Stimulated activated CD4-positive, alpha-beta T cell treated with anti-CD3 and anti-CD28 coated beads, Interleukin-2, amount 100 ng/mL, for 4 hours (primary cell): ENCODE results near the gene PLPPR2.
"Not testable (repeated sequence)": the region's sequence is repeated elsewhere in the genome, so short reads cannot be mapped to it uniquely, and the experiment has no call there.

ENCODE experiments used
- DNase-seq: peaks from one replicate; pipeline ENCODE4 v3.0.0-alpha.2; 2020; ENCODE audit warnings: low read depth

PLPPR2 gene

GRCh38 chr19:11340099-11340467 is 15.1 kb upstream of the PLPPR2 start:
- not testable (repeated sequence) for DNase-seq

- DNase-seq: no peak
Observed at GRCh38 chr19:11342429-11342828, 12.8 kb upstream of the PLPPR2 start.

- no peak for DNase-seq
Observed at GRCh38 chr19:11345122-11345803, 10.0 kb upstream of the PLPPR2 start.

- peak; percentile 99 for DNase-seq
Observed at GRCh38 chr19:11346104-11346940, 8.9 kb upstream of the PLPPR2 start, which contains the start of the genes CCDC159 and TMEM205. TSS of gene CCDC159 (plus strand) at chr19:11346519. CDS start at chr19:11346607, 88 bp downstream. TSS of gene TMEM205 (minus strand) at chr19:11346268. CDS start at chr19:11345619, 649 bp downstream.

- DNase-seq: no peak
Observed at GRCh38 chr19:11347546-11348039, 7.6 kb upstream of the PLPPR2 start.

- DNase-seq: no peak
Observed at GRCh38 chr19:11349171-11349570, 6.1 kb upstream of the PLPPR2 start.

- DNase-seq: not testable (repeated sequence)
Observed at GRCh38 chr19:11354102-11354501, 1.1 kb upstream of the PLPPR2 start.

GRCh38 chr19:11356074-11356397 is 804 bp downstream of the PLPPR2 start:
- DNase-seq: no peak

GRCh38 chr19:11356676-11357550 is 1.7 kb downstream of the PLPPR2 start:
- DNase-seq: no peak

GRCh38 chr19:11359421-11359820 is 4.2 kb downstream of the PLPPR2 start:
- no peak for DNase-seq

GRCh38 chr19:11361037-11361770 is 6.0 kb downstream of the PLPPR2 start:
- DNase-seq: no peak

GRCh38 chr19:11361771-11362731 is 6.8 kb downstream of the PLPPR2 start:
- DNase-seq: no peak

GRCh38 chr19:11363881-11364280 is 8.6 kb downstream of the PLPPR2 start:
- no peak for DNase-seq

- DNase-seq: no peak
Observed at GRCh38 chr19:11364296-11364904, 9.2 kb downstream of the PLPPR2 start.

- no peak for DNase-seq
Observed at GRCh38 chr19:11364935-11365334, 9.7 kb downstream of the PLPPR2 start.

- no peak for DNase-seq
Observed at GRCh38 chr19:11365557-11366117, 10.4 kb downstream of the PLPPR2 start.

- DNase-seq: no peak
Observed at GRCh38 chr19:11367528-11367927, 12.3 kb downstream of the PLPPR2 start.

- no peak for DNase-seq
Observed at GRCh38 chr19:11370744-11371143, 15.5 kb downstream of the PLPPR2 start.

GRCh38 chr19:11373166-11373884 is 18.1 kb downstream of the PLPPR2 start:
- no peak for DNase-seq
